HG03558 (cell line): ENCODE results near the gene PET100.
"Not testable (repeated sequence)": the region's sequence is repeated elsewhere in the genome, so short reads cannot be mapped to it uniquely, and the experiment has no call there.

Experiments
- ATAC-seq: cut with Tn5 transposase; IDR thresholded peaks from one replicate; pipeline ENCODE4 v1.9.1; 2021; ENCODE audit warnings: moderate number of reproducible peaks; ENCODE audit not compliant: unreplicated experiment; ENCODE audit errors: extremely low read depth

The PET100 gene

DNA sequence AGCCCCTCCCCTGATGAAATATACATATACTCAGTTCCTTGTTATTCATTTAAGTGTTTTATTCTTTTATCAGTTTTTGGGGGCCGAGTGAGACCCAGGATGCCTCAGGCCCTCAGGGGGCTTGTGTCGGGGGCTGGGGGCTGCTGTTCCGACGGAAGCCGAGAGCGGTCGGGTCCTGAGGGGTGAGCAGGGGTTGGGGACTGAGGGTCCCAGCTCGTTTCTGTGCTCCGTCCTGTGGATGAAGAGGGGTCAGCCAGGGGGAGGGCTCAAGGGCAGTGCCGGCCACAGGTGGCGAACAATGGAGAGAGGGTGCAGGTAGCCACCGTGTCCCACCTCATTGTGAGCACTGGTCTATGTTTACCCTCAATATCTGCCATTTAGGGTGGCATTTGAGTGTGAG lies 2.0 kb downstream of the PET100 start:
- ATAC-seq = no peak

DNA sequence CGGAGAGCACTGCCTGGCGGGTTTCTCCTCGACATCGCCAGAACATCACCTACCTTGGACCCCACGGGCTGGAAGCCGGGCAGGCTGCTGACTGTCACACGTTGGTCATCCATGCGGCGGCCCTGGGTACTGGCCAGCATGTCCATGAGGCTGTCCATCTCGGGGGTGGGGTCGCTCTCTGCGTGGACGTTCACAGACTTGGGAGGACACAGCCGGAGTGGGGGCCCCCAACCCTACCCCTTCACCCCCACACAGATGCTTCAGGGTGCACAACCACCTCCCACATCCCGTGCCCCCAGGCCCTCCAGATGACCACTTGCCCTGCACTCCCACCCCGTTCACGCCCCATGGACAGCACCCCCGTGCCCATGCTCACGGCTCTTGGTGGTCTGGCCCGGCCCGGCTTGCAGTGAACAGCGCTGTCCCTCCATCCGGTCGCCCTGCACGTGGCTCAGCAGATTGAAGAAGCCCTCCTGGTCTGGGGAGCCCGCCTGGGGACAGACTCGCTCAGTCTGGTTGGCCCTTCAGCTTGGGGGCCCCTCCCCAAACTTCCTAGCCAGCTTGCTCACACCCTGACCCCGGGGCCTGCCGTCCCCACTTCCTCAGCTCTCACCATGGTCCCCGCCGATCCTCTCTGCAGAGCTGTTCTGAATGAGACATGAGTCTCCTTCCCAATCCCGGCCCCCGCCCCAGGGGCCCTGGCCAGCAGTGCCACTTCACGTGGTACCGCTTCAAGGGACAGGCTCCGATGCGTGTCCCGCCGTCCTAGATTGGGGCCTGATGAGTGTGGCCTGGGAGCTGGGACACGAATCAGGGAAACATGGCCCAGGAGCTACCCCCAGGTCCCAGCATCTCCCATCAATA lies 3.0 kb downstream of the PET100 start:
- ATAC-seq = no peak

DNA sequence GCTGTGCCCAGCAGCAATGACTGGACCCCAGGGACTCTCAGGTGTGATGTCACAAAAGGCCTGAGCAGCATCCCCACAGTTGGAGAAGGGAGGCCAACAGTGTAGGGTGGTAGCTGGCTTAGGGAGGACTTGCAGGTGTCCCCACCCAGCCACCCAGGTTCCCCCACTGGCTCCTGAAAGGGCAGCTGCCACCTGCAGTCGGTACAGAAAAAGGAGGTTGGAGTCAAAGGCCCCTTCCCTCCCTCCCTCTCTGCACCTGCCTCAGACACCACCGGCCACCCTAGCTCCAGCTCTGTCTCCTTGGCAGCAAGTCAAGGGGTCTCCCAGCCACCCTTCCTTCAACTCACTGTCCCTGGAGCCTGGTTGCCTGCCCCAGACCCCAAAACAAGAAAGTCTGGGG lies 4.1 kb downstream of the PET100 start, which contains the start of gene PCP2:
PCP2 (minus strand) TSS at position 22 of the 400 bp plus-strand sequence. CDS start 262 bp downstream, outside the sequence.
- no peak for ATAC-seq

DNA sequence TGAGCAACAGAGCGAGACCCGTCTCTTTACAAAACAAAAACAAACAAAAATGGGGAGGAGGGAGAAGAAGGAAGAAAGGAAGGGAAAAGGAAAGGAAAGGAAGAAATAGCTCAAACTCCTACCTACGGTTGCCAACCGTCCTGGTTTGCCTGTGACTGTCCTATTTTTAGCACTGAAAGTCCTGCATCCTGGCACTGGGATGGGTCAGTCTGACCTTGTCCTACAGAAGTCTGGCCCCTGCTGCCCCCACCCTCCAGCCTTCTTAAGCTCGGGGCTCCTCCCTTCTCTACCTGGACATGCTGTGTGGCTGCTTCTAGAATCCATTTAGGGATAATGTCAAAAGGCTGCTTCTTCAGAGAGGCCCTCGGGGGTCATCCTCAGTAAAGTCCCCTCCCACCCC lies 6.1 kb downstream of the PET100 start:
- ATAC-seq = no peak

DNA sequence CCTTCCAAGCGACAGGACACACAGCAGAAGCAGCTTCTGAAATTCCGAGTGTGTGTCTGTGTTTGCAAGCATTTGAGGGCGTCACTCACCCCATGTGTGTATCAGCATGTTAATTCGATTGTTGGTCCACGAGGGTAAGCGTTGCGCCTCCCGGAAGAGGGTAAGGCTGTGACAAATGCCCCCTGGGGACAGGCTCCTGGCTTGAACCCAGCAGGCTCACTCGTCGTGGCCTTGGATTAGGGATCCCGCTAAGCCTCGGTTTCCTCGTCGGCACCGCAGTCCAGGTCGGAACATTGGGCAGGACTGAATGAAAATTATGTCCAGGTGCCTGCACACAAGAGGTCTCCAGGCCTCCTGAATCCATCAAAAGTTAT lies 6.7 kb downstream of the PET100 start:
- no peak for ATAC-seq

DNA sequence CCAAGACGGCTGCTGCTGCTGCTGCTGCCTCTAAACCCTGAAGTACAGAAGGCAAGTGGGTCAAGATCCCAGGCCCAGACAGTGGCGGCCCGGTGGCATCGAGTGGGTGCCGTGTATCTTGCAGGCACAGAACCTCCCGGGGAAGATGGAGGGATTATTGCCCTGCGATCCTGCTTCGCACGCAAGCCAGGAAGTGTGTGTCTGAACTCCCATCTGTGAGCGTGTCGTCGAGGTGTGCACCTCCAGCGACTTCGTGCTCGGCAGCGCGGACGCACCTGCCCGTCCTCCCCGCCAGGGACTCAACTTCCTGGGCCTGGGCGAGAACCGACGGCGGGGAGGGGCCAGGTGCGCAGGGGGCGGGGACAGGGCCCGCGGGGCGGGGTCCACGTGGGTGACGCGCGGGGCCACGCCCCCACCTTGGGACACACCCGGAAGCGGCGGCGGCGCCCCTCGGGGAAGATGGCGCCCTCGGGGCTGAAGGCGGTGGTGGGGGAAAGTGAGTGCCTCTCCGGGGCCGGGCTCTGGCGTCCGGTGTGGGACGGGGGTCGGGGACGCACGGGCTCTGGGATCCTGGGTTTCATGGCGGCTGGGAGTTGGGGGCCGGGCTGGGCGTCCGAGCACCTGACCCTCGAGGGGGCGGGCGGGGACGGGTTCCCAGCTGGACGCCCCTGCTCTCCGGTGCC lies 7.2 kb downstream of the PET100 start, which contains the start of gene STXBP2:
STXBP2 (plus strand) TSS at position 420 of the 683 bp plus-strand sequence; CDS start at position 460, 40 bp downstream.
- ATAC-seq = no peak

DNA sequence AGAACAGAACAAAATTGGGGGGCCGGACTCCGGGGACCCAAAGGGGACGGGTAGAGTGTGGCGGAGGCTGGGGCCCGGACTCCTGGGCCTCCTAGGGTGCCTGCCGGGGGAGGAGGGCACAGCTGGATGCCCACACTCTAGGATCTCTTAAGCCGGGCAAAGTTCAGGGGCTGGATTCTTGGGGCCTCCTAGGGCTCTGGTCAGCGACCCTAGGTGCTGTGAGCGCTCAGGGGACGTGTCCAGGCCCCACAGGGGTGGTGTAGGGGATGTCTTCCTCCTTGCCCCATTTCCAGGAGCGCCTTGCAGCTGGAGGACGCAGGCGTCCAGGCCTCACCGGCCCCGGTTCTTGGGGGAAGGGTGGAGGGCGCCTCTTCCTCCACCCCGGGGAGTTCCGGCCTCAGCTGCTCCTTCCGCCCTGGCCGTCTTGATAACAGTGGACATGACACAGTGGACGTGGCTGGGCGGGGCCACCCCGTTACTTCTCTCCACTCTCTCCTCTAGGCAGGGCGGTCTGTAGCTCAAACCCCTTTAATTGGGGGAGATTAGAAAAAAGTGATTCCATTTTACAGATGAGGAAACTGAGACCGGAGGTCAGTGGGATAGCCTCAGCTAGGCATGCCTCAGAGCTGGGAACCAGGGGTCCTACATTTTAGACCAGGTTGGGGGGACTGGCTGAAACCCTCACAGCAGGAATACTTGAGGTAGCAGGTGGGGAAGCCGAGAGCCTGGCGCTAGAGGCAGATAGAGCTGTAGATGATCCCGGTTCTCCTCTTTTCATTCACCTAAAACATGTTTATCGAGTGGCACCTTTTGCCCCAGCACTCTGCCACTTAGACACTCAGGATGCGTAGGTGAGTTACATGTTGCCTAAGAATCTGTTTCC lies 8.0 kb downstream of the PET100 start:
- ATAC-seq = no peak

DNA sequence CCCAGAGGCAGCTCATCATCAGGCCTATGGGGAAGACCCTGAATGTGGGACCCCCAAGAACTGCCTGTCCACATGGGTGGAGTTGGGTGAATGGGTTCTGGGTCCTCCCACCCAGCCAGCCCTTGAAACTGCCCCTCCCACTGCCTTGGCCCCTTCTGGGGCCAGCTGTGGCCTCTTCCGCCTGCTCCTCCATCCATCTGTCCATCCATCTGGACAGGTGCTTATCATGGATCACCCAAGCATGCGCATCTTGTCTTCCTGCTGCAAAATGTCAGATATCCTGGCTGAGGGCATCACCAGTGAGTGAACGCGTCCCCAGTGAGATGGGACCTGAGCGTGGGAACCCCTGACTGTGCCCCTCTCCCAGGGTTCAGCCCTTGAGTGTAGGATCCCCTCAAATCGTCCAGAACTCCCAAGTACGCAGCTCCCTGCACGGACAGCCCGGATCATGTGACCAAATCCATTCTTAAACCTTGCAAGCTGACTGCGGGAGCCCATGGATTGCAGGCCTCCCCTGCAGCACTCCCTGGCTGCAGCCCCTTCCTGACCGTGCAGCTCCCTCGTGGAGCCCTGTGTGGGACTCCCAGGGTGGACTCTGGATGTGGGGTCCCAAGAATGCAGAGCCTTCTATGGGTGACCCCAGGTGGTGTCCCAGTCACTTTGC lies 9.3 kb downstream of the PET100 start:
- ATAC-seq = no peak

DNA sequence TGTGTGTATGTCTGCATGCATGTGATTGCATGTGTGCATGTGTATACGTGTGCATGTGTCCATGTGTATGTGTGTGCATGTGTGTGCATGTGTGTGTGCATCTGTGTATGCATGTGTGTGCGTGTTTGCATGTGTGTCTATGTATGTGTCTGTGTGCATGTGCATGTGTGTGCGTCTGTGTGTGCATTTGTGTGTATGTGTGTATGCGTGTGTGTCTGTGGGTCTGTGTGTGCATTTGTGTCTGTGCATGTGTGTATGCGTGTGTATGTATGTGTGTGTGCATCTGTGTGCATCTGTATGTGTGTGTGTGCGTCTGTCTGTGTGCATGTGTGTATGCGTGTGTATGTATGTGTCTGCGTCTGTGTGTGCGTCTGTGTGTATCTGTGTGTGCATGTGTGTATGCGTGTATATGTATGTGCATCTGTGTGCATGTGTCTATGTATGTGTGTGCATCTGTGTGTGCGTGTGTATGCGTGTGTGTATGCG lies 10.3 kb downstream of the PET100 start:
- no peak for ATAC-seq

DNA sequence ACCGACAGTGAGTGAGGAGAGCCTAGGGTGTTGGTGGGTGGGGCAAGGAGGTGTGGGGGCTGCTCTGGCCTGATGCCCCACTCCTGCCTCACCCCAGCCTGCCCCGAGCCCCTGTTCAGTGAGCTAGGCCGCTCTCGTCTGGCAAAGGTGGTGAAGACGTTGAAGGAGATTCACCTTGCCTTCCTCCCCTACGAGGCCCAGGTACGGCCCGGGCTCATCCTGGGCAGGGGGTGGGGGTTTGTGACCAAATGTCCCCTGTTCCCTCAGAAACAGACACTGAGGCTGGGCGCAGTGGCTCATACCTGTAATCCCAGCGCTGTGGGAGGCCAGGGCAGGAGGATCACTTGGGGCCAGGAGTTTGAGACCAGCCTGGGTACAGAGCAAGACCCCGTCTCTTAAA lies 11.2 kb downstream of the PET100 start:
- ATAC-seq = no peak

DNA sequence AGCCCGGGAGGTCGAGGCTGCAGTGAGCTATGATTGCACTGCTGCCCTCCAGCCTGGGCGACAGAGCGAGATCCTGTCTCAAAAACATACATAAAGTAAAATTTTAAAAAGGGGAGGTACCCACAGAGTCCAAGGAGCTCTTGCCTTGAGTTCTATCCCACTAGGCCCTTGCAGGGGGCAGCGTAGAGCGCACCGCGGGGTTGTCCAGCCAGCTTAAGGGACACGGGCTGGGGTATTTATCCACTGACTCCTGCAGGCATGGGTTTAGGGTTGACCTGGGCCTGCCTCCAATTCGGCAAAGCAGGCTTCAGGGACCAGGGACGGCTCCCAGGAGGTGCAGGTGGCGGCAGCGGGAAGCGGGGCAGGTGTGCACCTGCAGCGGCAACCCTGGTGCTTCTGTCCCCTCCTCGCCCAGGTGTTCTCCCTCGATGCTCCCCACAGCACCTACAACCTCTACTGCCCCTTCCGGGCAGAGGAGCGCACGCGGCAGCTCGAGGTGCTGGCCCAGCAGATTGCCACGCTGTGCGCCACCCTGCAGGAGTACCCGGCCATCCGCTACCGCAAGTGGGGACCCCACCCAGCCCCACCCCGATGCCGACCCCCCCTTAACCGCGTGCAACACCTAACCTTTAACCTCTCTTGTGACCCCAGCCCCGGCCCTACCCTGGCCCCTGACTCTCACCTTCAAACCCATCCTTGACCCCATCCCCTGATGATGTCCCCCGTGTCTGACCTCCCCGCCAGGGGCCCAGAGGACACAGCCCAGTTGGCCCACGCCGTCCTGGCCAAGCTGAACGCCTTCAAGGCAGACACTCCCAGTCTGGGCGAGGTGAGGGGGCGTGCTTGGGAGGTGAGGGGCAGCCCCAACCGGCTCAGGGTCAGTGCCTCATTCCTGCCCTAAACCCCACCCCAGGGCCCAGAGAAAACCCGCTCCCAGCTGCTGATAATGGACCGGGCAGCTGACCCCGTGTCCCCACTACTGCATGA lies 12.0 kb downstream of the PET100 start:
- ATAC-seq = no peak

DNA sequence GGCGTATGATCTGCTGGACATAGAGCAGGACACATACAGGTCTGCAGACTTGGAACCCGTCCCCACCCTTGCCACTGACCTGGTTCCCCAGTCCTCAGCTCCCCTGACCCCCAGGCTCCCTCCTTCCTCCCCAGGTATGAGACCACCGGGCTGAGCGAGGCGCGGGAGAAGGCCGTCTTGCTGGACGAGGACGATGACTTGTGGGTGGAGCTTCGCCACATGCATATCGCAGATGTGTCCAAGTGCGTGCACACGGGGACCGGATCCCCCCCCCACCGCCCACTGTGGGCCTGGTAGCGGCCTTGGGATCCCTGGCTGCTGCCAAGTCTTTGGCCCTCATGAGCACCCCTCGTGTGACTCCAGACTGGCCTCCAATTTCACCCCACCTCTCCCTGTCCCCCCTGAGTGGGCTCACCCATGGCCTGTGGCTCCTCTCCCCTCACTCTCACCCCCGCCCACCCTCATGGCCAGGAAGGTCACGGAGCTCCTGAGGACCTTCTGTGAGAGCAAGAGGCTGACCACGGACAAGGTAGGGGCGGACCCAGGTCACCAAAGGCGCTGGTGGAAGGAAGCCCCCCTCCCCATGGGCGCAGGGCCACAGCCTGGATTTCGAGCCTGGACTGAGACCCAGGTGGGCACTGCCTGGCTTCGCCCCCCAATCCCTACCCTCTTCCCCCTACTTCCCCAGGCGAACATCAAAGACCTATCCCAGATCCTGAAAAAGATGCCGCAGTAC lies 12.9 kb downstream of the PET100 start:
- no peak for ATAC-seq

DNA sequence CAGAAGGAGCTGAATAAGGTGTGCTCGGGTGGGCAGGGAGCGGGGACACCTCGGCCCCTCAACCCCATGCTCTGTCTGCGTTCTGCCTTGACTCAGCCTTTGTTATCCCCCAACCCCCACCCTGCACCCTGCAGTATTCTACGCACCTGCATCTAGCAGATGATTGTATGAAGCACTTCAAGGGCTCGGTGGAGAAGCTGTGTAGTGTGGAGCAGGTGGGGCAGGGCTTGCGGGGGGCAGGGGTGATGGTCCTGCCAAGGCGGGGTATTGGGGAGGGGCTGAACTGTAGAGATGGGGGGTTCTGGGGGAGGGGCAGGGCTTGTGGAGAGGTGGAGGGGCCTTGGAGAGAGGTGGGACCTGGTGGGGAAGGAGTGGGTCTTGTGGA lies 13.4 kb downstream of the PET100 start:
- ATAC-seq = no peak

DNA sequence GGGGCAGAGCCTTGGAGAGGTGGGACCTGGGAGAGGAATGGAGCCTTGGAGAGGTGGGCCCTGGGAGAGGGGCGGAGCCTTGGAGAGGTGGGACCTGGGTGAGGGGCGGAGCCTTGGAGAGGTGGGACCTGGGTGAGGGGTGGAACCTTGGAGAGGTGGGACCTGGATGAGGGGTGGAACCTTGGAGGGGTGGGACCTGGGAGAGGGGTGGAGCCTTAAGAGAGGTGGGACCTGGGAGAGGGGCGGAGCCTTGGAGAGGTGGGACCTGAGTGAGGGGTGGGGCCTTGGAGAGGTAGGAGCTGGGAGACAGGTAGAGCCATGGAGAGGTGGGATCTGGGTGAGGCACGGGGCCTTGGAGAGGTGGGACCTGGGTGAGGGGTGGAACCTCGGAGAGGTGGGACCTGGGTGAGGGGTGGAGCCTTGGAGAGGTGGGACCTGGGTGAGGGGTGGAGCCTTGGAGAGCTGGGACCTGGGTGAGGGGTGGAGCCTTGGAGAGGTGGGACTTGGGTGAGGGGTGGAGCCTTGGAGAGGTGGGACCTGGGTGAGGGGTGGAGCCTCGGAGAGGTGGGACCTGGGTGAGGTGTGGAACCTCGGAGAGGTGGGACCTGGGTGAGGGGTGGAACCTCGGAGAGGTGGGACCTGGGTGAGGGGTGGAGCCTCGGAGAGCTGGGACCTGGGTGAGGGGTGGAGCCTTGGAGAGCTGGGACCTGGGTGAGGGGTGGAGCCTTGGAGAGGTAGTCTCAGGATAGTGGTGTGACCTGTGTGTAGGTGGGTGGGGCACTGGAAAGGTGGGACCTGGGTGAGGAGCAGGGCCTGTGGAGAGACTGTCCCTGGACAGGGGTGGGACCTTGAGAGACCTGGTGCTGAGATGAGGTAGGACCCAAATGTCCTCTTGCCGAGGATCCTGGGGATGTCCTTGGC lies 14.3 kb downstream of the PET100 start:
- not testable (repeated sequence) for ATAC-seq

DNA sequence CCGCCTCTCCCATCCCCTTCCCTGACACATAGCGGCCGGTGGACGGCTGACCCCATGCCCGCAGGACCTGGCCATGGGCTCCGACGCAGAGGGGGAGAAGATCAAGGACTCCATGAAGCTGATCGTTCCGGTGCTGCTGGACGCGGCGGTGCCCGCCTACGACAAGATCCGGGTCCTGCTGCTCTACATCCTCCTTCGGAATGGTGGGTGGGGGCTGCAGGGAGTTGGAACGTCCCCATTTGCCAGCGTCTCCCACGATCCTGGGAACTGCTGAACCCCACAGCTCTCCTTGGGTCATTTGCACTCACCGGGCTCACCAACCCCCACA lies 14.9 kb downstream of the PET100 start:
- no peak for ATAC-seq

DNA sequence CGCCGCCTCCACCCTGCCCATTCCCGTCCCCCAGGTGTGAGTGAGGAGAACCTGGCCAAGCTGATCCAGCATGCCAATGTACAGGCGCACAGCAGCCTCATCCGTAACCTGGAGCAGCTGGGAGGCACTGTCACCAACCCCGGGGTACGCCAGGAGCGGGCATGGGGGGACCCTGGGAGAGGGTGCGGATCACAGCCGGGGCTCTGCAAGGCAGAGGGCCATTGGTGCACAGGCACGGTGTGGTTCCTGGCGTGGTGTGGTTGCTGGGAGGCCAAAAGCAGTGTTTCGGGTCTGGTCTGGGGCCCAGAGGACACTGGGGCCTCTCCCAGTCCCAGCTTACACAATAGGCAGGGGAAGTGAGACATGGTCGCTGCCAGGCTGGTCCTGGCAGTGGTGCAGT lies 15.6 kb downstream of the PET100 start:
- no peak for ATAC-seq
